ENCODE results near the gene CSMD2.

CSMD2 gene

DNA sequence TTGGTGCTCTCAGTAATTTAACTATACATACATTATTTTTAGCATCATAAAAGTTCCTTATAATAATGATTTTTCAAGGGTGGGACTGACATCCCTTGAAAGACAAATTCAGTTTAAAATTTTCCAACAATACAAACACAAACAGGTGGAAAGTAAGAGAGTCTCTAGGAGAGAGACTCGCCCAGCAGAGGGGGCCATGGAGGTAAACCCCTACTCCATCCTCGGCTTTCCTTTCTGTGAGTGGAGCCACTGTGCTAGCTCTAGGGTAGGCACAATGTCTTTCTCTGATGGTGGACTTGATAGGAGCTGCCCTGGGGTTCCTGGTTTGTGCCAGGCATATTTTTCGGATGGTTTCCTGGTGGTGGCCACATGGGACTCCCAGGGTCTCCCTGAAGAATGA is 8.3 kb downstream of the CSMD2 start:
- in situ Hi-C loops (cut with HindIII; ENCODE audit: low sequenced_read_pairs) = no loop called here

DNA sequence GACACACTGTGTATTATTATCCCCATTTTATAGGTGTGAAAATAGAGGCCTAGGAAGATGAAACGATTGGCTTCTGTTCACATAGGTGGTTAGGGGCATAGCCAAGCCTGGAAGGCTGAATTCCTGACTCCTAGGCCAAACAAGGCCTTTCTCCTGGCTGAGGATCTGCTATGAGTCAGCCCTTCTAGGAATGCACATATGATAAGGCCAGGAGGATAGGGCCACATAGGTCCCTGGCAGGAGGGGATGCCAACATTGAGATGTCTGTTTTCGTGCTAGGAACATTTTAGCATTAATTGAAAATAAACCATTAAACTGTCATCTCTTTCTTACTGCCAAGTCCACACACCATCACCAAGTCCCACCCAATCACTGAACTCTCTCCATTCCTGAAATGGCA is 9.2 kb downstream of the CSMD2 start:
- in situ Hi-C loops (cut with HindIII; ENCODE audit: low sequenced_read_pairs) = no loop called here

DNA sequence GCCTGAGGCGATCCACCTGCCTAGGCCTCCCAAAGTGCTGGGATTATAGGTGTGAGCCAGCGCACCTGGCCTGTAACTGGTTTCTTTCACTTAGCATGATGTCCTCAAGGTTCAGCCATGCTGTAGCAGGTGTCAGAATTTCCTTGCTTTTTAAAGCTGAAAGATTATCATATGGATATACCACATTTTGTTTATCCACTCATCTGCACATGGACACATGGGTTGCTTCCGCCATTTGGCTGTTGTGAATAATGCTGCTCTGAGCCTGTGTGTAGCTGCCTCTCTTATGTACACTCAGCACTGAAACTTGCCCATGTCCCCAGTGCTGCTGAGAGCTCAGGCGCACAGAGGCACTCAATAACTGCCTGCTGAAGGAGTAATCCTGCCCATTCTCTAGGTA is 11.8 kb downstream of the CSMD2 start:
- in situ Hi-C loops (cut with HindIII; ENCODE audit: low sequenced_read_pairs) = no loop called here

DNA sequence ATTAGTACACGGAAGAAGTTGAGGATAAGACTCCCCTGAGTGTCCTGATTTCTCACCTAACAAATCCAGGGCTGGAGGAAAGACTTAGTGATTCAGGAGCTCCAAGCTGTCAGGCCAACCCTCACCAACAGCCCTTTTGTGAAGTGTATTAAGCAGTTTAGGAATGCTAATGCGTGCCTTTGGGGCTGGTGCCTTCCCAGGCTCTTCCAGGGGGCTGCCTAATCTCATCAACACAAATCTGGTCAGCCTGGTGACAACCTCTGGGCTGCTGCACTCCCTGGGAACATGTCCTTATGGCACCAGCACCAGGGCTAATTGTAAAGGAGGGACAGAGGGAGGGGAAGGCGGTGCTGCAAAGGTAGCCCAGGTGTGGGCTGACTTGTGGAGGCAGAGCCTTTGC is 15.5 kb downstream of the CSMD2 start:
- in situ Hi-C loops (cut with HindIII; ENCODE audit: low sequenced_read_pairs) = no loop called here

DNA sequence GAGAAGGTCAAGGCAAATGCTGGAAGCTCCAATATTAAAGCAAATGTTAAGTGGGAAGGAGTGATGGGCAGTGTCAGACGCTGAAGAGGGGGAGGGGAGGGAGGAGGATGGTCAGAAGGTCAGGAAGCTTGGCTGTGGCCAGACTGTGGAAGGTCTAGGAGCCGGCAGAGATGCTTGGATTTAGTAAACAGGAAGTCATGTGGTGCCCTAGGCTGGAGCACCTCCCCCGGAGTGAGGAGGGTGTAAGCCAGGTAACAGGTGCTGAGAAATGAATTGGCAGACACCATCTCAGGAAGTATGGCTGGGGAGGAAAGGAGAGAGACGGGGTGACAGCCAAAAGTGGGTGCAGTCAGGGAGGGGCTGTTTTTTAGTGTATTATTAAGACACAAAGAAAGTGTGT is 17.7 kb downstream of the CSMD2 start:
- in situ Hi-C loops (cut with HindIII; ENCODE audit: low sequenced_read_pairs) = no loop called here

- in situ Hi-C loops (cut with HindIII; ENCODE audit: low sequenced_read_pairs) = no loop called here
Measured at GRCh38 chr1:34144766-34145165, 20.3 kb downstream of the CSMD2 start.

DNA sequence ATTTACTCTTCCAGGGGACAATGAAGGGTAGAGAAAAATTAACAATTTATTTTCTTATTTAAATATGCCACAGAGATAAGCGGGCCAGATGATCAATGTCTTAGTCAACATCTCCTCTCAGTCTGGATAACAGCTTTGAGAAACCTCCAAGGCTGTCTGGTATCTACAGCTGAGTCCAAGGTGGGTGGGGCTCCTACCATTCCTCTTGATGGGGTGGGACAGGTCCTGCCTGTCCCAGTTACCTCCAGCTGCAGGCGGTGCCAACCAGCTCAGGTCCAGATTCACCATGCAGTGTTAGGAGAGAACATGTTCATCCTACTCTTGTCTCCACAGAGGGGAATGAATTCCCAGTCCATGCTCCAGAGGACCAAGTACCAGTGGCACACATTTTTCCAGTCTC is 21.1 kb downstream of the CSMD2 start:
- in situ Hi-C loops (cut with HindIII; ENCODE audit: low sequenced_read_pairs) = no loop called here

DNA sequence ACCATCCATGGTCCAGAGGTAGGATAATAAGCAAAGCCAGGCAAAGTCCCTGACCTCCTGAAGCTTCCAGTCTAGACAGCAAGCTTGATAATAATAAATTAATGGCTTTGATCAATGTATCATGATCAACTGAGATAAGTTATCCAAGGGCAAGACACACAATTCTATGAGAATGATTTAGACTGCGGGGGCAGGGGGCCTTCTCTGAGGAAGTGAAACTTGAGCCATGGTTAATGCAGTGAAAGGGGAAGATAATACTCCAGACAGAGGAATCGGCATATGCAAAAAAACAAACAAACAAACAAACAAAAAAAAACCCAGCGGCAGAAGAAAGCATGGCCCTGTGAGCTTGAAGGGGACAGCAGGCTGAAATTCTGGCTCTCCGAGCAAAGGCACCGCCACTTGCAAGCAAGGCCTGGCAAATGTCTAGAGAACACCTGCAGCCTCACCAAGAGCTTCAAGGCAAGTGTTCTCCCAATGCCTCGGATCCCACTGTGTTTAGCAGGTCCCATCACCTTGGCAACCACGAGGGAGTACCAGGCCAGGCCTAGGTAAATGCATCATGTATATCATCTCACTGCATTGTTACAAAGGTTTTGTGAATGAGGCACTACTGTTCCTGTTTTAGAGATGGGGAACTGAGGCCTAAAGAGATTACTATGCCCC is 24.9 kb downstream of the CSMD2 start:
- in situ Hi-C loops (cut with HindIII; ENCODE audit: low sequenced_read_pairs) = no loop called here

GRCh38 chr1:34137411-34137810 is 27.6 kb downstream of the CSMD2 start:
- in situ Hi-C loops (cut with HindIII; ENCODE audit: low sequenced_read_pairs) = no loop called here

DNA sequence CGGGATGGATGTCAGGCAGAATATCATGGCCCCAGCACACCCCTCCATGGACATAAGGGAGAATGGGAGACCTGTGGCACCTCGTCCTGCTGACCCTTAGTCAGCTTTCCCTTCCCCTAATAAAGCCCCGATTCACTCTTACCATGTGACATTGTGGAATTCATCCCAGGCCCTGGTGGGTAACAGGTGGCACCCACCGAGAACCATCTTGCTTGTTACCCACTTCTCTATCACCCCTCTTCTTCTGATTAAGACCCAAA is 32.9 kb downstream of the CSMD2 start:
- in situ Hi-C loops (cut with HindIII; ENCODE audit: low sequenced_read_pairs) = no loop called here

- in situ Hi-C loops (cut with HindIII; ENCODE audit: low sequenced_read_pairs) = no loop called here
Measured at GRCh38 chr1:34131396-34132160, 33.5 kb downstream of the CSMD2 start.

GRCh38 chr1:34130306-34130705 is 34.7 kb downstream of the CSMD2 start:
- in situ Hi-C loops (cut with HindIII; ENCODE audit: low sequenced_read_pairs) = no loop called here

GRCh38 chr1:34129630-34130029 is 35.4 kb downstream of the CSMD2 start:
- in situ Hi-C loops (cut with HindIII; ENCODE audit: low sequenced_read_pairs) = no loop called here

- in situ Hi-C loops (cut with HindIII; ENCODE audit: low sequenced_read_pairs) = no loop called here
Measured at GRCh38 chr1:34128186-34128889, 36.7 kb downstream of the CSMD2 start.

DNA sequence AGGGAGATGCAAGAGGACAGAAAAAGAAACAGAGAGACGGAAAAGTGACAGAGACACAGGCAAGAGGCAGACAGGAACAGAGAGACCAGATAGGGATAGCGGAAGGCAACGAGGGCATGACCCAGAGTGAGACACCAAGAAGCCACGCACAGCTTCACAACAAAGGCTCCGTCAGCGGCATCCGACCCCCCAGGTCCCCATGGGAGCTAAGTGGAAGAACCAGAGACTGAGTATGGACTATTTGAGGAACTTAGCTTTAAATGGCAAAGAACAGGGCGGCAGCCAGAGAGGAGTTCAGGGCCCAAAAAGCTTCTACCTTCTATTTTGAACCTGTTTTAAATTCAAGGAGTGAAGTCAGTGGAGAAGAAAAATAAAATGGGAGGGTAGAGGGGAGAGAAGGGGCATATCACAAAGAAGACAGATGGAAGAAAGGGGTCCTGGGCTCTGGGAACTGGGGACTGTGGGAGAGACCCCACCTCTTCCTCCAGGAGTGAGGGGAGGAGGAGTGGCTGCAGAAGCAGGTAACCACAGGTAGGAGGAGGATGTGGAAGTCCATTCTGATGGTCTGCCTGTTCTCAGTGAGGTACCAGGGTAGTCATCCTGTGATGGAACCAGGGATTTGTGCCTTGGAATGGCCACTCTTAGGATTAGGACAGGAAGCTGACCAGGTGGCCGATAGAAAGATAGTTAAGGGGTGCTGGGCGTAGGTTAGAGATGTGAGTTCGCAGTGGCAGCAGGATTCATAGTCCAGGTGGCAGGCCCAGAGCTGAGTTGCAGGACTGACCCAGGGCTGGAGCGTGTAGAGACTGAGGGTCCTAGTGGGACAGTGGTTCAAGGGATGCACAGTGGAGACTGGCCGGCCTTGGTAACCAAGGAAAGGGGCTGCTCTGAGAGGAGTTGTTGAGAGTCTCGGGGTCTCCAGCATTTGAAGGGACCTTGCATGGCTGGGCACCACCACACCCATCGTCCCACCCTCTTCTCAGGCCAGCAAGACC is 37.7 kb downstream of the CSMD2 start:
- in situ Hi-C loops (cut with HindIII; ENCODE audit: low sequenced_read_pairs) = no loop called here

DNA sequence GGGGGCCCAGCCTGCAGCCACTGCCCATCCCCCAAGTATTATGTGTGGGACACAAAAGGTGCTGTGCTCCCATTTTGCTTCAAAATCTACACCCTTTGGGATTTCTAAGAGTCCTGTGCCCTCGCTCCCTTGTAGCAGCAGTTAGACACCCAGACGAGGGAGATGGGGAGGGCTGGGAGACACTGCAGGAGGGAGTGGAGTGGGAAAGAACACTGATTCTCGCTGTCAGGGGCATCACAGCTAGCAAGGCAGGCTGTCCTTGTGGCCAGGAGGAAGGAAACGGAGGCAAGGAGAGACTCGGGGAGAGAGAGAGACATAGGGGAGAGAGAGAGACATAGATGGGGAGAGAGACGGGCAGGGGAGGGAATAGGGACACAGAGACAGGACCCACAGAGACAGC is 38.5 kb downstream of the CSMD2 start:
- in situ Hi-C loops (cut with HindIII; ENCODE audit: low sequenced_read_pairs) = no loop called here

GRCh38 chr1:34125721-34126380 is 39.2 kb downstream of the CSMD2 start:
- in situ Hi-C loops (cut with HindIII; ENCODE audit: low sequenced_read_pairs) = no loop called here

- in situ Hi-C loops (cut with HindIII; ENCODE audit: low sequenced_read_pairs) = no loop called here
Measured at GRCh38 chr1:34122080-34122932, 42.7 kb downstream of the CSMD2 start.

GRCh38 chr1:34115233-34115632 is 49.8 kb downstream of the CSMD2 start:
- in situ Hi-C loops (cut with HindIII; ENCODE audit: low sequenced_read_pairs) = no loop called here

GRCh38 chr1:34113887-34114286 is 51.1 kb downstream of the CSMD2 start:
- in situ Hi-C loops (cut with HindIII; ENCODE audit: low sequenced_read_pairs) = no loop called here

Data from DLD1 (cell line).